ENCODE data around the gene HMGCL.

- TF ChIP-seq YY1 (IDR thresholded peaks at IDR 0.05; ENCODE audit: insufficient read depth, insufficient replicate concordance, low read depth, low read length), result no peak
- no peak for TF ChIP-seq KDM5B (CRISPR knock-in tag; IDR thresholded peaks at IDR 0.05; ENCODE audit: borderline replicate concordance)
- TF ChIP-seq CTCF (CRISPR knock-in tag; IDR thresholded peaks at IDR 0.05), result no peak
- TF ChIP-seq NFKBIZ (CRISPR knock-in tag; IDR thresholded peaks at IDR 0.05), result no peak
- TF ChIP-seq AKAP8 (CRISPR knock-in tag; IDR thresholded peaks at IDR 0.05), result no peak
- TF ChIP-seq SIN3B (IDR thresholded peaks at IDR 0.05; ENCODE audit: low read length), result no peak
- TF ChIP-seq ZNF230 (CRISPR knock-in tag; IDR thresholded peaks at IDR 0.05), result no peak
- TF ChIP-seq CEBPB (IDR thresholded peaks at IDR 0.05; ENCODE audit: borderline replicate concordance, low read depth, low read length), result no peak
- no peak for TF ChIP-seq REL (CRISPR knock-in tag; conservative IDR thresholded peaks at IDR 0.05)
- TF ChIP-seq CAMTA2 (CRISPR knock-in tag; IDR thresholded peaks at IDR 0.05; ENCODE audit: borderline replicate concordance), result no peak
- no peak for TF ChIP-seq KLF9 (CRISPR knock-in tag; IDR thresholded peaks at IDR 0.05; ENCODE audit: low read depth)
Observed at GRCh38 chr1:23788695-23789094, 36.5 kb downstream of the HMGCL start.
